Epithelial cell of esophagus (primary cell): ENCODE data around the gene PAK1IP1.
"Not testable (repeated sequence)": the region's sequence is repeated elsewhere in the genome, so short reads cannot be mapped to it uniquely, and the experiment has no call there.

Experiments used
- DNase-seq: peaks from one replicate; pipeline ENCODE4 v3.0.0; 2010; ENCODE audit warnings: low read depth
- H3K4me3 ChIP-seq: 2 replicates; pipeline ENCODE4 v1.5.1; 2011; ENCODE audit warnings: mild to moderate bottlenecking, low read length, control low read depth
- TF ChIP-seq, protein P1 (sequence below): IDR thresholded peaks from 2 replicates; pipeline ENCODE4 v1.5.1; 2011; ENCODE audit warnings: low read depth, mild to moderate bottlenecking, low read length, control low read depth, inconsistent platforms; ENCODE audit not compliant: insufficient read depth; ENCODE audit errors: missing control alignments

PAK1IP1 gene

DNA sequence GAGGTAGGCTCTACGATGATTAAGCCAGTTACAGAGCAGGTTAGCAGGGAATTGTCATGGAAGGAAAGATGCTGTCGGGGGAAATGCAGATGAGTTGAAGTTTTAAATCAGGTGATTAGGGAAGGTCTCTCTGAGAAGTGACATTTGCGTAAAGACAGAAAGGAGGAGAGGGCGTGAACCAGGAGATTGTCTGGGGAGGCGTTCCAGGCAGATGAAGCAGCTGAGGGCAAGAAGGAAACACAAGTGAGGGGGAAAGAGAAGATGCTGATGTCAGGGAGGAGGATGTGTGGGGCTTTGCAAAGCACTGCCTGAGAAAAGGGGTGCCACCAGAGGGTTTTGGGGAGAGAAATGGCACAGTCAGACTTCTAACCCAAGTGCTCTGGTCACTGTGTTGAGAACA, 50.3 kb downstream of the PAK1IP1 start:
- no peak overlapping the region for H3K4me3 ChIP-seq
- TF ChIP-seq, protein P1, sequence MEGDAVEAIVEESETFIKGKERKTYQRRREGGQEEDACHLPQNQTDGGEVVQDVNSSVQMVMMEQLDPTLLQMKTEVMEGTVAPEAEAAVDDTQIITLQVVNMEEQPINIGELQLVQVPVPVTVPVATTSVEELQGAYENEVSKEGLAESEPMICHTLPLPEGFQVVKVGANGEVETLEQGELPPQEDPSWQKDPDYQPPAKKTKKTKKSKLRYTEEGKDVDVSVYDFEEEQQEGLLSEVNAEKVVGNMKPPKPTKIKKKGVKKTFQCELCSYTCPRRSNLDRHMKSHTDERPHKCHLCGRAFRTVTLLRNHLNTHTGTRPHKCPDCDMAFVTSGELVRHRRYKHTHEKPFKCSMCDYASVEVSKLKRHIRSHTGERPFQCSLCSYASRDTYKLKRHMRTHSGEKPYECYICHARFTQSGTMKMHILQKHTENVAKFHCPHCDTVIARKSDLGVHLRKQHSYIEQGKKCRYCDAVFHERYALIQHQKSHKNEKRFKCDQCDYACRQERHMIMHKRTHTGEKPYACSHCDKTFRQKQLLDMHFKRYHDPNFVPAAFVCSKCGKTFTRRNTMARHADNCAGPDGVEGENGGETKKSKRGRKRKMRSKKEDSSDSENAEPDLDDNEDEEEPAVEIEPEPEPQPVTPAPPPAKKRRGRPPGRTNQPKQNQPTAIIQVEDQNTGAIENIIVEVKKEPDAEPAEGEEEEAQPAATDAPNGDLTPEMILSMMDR: no peak
- DNase-seq: no peak

DNA sequence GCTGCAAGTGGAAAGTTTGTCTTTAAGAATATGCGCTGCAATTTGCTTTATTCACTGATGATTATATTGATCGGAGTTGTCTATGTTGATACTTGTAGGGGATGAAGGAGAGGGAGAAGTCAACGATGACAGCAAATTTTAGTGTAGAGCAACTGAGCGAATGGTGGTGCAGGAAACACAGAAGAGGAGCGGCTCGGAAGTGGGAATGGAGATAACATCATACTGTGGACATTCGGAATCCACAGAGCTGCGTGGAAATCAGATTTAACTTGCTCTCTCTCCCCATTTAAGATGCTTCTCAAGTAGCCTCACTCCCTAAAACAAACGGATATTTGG, 52.1 kb downstream of the PAK1IP1 start:
- no peak for DNase-seq
- TF ChIP-seq, protein P1: no peak
- peak overlapping the region; percentile 86 for H3K4me3 ChIP-seq

DNA sequence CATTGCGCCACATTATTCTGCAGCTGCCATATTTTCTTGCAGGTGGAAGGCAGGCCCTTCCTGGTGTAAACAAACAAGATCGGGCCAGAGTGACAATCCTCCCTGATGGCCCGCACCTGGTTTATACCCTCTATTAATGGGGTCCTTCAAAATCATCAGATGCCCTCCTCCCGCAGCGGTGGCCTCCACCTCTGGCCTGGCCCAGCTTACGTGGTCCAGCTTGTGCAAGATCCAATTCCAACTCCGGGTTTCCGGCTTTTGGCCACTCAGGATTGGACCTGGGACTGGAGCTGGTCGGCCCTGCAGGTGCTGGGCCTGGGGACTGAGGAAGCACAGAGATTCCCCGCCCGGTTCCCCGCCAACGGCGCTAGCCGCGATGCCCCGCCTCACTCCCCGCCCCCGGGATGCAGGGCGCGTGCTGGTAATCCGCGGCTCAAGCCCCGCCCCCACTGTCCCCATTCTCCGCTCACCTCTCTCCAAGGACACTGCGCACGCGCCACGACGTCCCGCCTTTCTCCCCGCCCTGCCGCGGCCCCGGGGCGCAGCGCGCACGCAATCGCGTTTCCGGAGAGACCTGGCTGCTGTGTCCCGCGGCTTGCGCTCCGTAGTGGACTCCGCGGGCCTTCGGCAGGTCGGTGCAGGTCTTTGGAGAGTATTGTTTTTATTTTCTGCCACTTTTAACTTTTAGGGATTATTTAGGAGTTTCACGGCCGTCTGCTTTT, 52.6 kb downstream of the PAK1IP1 start, which contains the start of gene TMEM14B:
TMEM14B (plus strand) TSS at position 555 of the 722 bp plus-strand sequence. CDS start 1,441 bp downstream, outside the sequence.
- TF ChIP-seq, protein P1: no peak
- H3K4me3 ChIP-seq: peak within 1 kb of the TSS; percentile 86

DNA sequence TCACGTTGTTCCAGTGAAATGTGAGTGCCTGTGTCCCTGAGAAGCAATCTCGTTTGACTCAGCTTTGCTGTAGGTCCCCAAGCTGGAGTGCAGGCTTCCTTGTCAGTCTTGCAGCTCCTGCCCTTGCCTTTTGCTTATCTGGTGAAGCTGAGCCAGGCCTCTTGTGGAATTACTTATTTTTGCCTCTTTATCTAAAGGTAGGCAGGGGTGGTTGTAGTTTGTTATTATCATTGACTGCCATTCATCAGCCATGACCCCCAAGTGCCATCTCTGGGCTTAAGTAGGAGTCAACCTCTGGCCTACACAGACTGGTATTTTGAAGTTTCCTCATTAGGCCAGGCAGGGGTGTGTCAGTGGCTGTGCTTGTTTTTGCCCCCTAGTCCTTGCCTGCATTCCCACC, 55.0 kb downstream of the PAK1IP1 start:
- no peak for DNase-seq
- TF ChIP-seq, protein P1: no peak
- no peak overlapping the region for H3K4me3 ChIP-seq

More for the DNA sequence above, 52.6 kb downstream of the PAK1IP1 start, which contains the start of gene TMEM14B:
- peak; percentile 97 for DNase-seq

DNA sequence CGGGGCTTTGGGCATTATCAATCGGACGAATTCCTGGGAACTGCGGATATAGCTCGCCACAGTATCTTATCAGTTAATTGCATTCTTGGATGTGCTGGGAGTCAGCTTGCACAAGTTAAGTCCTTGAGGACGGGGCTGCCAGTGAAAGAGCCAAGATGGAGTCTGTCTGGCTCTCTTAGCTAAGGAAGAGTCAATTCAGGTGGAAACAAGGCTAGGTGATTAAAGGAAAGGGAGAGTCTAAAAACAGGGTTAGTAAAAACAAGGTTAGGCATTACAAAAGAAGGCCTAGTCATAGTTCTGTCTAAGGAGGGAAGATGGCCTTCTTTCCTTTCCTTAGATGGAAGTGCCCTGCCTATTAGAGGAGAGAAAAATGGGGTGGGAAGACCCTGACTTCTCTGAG, 55.8 kb downstream of the PAK1IP1 start:
- DNase-seq, H3K4me3 ChIP-seq: not testable (repeated sequence)

DNA sequence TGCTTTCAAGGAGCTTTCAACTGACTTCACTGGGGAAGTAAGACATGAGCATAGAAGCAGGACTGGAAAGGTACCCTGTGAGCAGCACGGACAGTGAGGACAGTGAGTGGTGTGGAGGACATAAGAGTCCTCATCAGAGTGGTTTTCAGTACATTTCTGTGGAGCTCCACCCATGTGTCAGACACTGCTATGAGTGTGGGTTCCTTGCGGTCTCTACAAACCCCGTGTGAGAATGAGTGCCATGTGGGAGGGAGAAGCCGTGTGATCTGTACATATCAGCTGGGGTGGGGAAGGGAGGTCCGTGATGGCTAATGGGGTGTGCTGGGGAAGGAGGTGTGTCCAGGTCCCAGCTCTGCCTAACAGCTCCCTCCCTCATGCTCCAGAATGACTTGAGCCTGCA, 57.0 kb downstream of the PAK1IP1 start:
- H3K4me3 ChIP-seq, DNase-seq: not testable (repeated sequence)

DNA sequence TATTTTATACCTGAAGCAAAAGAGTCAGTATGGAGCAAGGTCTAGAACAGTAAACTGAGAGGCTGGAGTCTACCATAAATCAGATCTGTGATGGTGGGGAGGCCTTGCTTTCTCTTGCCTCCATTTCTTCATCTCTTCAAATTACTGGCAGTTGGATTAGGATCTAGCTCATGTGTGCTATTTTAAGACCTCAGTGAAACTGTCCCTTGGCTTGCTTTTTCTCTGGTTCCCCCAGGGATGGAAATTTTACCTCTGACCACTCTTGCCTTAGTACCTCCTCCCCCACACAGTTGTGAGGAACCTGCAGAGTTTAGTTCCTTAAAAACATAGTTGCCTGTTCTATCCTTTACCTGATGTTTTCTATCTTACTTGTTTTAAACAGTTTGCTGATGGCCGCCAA, 61.3 kb downstream of the PAK1IP1 start:
- DNase-seq: no peak
- no peak overlapping the region for H3K4me3 ChIP-seq
- TF ChIP-seq, protein P1: no peak
